Astrocyte of the spinal cord (primary cell): Measurements from ENCODE around the gene MYL6.

Source experiments
- DNase-seq: peaks from one replicate; pipeline ENCODE4 v3.0.0; 2011; ENCODE audit warnings: low read depth, low spot score
- H3K4me3 ChIP-seq: 2 replicates; pipeline ENCODE4 v1.5.1; 2011; ENCODE audit warnings: low read depth, mild to moderate bottlenecking, low read length, moderate library complexity
- in situ Hi-C: cut with HindIII; loops from 2 replicates; pipeline ENCODE4 v1.10.0; 2017; ENCODE audit warnings: low sequenced_read_pairs
- TF ChIP-seq, protein P1 (sequence below): IDR thresholded peaks from 2 replicates; pipeline ENCODE4 v1.5.1; 2012; ENCODE audit warnings: low read depth, mild to moderate bottlenecking, low read length, inconsistent platforms

MYL6 gene

DNA sequence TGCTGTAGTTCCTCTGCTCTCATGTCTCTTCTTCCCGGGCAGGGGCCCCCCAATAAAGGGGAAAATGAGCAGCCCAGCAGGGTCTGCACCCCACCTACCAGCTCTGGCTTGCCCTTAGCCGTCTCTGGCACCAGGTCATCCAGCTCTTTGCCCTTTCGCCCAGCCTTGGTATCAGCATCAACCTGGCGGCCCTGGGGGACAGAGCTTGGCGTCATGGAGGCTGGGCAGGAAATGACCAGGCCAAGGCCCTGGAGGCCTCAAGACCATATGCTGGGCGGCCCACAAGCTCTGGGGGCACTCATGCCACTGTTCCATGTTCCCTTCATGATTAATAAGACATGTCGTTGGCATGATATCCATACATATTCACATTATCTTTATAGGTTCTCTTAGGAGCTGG, 14.7 kb downstream of the MYL6 start:
- no peak for DNase-seq
- no peak overlapping the region for H3K4me3 ChIP-seq
- in situ Hi-C loops, result no loop called here
- TF ChIP-seq, protein P1, sequence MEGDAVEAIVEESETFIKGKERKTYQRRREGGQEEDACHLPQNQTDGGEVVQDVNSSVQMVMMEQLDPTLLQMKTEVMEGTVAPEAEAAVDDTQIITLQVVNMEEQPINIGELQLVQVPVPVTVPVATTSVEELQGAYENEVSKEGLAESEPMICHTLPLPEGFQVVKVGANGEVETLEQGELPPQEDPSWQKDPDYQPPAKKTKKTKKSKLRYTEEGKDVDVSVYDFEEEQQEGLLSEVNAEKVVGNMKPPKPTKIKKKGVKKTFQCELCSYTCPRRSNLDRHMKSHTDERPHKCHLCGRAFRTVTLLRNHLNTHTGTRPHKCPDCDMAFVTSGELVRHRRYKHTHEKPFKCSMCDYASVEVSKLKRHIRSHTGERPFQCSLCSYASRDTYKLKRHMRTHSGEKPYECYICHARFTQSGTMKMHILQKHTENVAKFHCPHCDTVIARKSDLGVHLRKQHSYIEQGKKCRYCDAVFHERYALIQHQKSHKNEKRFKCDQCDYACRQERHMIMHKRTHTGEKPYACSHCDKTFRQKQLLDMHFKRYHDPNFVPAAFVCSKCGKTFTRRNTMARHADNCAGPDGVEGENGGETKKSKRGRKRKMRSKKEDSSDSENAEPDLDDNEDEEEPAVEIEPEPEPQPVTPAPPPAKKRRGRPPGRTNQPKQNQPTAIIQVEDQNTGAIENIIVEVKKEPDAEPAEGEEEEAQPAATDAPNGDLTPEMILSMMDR, result no peak

- in situ Hi-C loops, result no loop called here
- no peak for DNase-seq
- H3K4me3 ChIP-seq, result no peak overlapping the region
- TF ChIP-seq, protein P1, result no peak
These were observed 20.2 kb downstream of the MYL6 start for GRCh38 chr12:56178347-56178746.

GRCh38 chr12:56186957-56187356, 28.8 kb downstream of the MYL6 start:
- no peak for DNase-seq
- H3K4me3 ChIP-seq, result no peak overlapping the region
- in situ Hi-C loops, result no loop called here
- TF ChIP-seq, protein P1, result no peak

- TF ChIP-seq, protein P1, result no peak
- peak overlapping the region; percentile 77 for H3K4me3 ChIP-seq
- in situ Hi-C loops, result no loop called here
- DNase-seq, result no peak
These were observed 30.1 kb downstream of the MYL6 start for GRCh38 chr12:56188131-56188777.

GRCh38 chr12:56188778-56189098, 30.6 kb downstream of the MYL6 start:
- peak overlapping the region; percentile 77 for H3K4me3 ChIP-seq
- no peak for DNase-seq
- TF ChIP-seq, protein P1, result no peak
- in situ Hi-C loops, result no loop called here

- H3K4me3 ChIP-seq, result peak within 1 kb of the TSS; percentile 77
- in situ Hi-C loops, result no loop called here
- DNase-seq, result peak; percentile 88
- TF ChIP-seq, protein P1, result peak; percentile 69
These were observed 31.1 kb downstream of the MYL6 start, which contains the start of gene SMARCC2 for GRCh38 chr12:56189099-56189917. Gene SMARCC2, minus strand, starts transcription at chr12:56189483. Its CDS starts 22 bp downstream, at chr12:56189461.
